Amniotic stem cell (primary cell): ENCODE results near the gene IDUA.
"Not testable (repeated sequence)": the region's sequence is repeated elsewhere in the genome, so short reads cannot be mapped to it uniquely, and the experiment has no call there.

Experiments
- DNase-seq: peaks from one replicate; lab custom pipeline; 2025; lab: John Stamatoyannopoulos, UW

IDUA gene

DNA sequence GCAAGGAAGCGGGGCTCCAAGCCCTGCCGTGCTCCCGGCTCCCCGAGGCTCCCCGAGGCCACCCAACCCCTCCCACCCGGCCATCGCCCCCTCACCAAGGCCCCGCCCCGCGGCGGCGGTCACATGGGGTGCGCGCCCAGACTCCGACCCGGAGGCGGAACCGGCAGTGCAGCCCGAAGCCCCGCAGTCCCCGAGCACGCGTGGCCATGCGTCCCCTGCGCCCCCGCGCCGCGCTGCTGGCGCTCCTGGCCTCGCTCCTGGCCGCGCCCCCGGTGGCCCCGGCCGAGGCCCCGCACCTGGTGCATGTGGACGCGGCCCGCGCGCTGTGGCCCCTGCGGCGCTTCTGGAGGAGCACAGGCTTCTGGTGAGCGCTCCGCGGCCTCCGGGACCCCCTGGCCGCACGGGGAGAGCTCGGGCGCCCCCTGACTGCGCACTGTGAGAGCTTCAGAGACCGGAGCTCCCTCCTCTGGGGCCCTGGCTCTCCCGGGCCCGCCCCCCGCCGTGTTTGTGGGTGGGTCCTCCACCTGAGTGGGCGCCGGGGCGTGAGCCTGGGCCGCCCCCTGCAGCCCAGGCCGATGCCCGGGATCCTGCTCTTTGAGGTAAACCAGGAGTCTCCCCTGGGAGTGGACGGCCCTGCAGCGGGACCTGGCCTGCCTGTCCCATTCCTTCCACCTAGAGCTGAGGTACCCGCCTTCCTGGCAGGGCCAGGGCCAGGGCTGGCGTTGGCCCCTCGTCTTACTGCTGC is at the start of gene IDUA:
TSS of gene IDUA (plus strand) at position 166 of the 745 bp plus-strand sequence. CDS start at position 207, 41 bp downstream.
- no peak for DNase-seq

DNA sequence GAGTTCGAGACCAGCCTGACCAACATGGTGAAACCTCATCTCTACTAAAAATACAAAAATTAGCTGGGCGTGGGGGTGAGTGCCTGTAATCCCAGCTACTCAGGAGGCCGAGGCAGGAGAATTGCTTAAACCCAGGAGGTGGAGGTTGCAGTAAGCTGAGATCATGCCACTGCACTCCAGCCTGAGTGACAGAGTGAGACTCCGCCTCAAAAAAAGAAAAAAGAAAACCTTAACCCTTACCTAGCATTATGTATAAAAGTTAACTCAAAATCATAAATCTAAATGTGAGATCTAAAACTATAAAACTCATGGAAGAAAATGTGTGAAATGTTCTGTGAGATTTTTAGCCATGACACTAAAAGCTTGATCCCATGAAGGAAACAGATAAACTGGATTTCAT is 47.3 kb upstream of the IDUA start:
- not testable (repeated sequence) for DNase-seq

DNA sequence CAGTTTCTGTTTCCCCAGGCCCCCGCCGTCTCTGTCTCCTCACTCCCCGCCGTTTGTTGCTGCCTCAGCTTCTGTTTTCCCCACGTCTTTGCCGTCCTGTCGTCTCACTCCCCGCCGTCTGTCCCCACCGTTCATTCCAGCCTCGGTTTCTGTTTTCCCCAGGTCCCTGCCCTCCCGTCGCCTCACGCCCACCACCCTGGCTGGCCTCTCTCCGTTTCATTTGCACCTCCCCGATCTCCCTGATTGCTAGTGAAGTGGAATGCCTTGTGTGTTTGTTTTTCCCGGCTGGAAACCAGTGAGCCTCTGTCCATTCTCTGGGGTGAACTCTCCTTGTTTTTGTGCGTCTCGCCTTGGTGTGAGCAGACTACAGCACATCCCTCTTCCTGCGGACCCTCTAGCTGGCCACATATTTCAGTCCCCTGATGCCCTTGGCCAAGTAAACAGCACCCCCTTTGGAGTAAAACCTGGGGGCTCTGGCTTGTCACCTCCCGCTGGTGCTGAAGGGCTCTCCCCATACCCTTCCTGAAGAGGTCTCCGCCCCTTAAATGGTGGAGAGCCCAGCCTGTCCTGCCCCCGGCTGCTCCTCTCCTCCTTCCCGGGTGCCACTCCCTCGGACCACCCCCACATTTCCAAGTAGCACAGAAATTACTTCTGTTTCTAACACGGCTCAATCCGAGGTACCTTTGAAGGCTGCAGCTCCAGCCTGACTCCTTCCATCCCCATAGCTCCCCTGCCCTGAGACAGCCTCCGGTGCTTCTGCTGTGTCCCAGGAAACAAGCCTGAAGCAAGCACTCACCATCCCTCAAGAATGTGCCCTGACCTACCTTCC is 41.4 kb upstream of the IDUA start:
- DNase-seq = no peak

DNA sequence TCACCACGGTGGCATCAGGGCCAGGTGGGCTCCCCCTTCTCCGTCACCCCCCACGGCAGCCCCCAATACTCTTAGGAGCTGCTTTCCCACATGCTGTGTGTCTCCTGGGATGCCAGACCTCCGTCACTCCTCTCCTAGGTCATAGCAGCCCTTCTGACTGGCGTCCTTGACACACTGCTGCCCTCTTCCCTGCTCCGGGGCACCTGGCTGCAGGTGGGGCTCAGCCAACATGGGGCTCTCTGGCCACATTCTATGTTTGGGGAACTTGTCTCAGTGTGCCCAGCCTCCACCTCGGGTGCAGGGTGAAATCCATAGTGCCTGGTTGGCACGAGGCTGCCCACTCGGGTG is 40.8 kb upstream of the IDUA start:
- no peak for DNase-seq

DNA sequence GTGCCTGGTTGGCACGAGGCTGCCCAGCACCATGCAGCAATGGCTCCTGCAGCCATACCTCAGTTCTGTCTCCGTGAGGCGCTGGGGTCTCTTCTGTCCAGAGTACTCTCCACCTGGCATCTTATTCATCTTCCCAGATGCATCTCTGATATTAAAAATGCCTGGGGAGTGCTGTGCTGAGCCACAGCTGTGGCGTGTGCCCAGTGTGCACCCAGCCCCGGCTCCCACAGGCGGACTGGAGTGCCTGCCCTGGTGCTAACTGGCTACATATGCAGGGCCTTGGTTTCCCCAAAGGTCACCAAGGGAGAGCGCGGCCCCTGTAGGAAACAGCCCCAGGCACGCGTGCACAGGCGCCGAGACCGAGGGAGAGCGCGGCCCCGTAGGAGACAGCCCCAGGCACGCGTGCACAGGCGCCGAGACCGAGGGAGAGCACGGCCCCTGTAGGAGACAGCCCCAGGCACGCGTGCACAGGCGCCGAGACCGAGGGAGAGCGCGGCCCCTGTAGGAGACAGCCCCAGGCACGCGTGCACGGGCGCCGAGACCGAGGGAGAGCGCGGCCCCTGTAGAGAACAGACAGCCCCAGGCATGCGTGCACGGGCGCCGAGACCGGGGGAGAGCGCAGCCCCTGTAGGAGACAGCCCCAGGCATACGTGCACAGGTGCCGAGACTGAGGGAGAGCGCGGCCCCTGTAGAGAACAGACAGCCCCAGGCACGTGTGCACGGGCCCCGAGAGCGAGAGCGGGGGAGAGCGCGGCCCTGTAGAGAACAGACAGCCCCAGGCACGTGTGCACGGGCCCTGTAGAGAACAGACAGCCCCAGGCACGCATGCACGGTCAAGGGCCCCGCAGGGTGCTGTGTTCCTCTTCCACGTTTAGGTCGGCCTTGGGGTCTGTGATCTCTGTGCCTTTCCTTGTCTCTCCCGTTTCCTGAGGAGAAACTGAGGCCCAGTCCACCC is 40.0 kb upstream of the IDUA start:
- no peak for DNase-seq

DNA sequence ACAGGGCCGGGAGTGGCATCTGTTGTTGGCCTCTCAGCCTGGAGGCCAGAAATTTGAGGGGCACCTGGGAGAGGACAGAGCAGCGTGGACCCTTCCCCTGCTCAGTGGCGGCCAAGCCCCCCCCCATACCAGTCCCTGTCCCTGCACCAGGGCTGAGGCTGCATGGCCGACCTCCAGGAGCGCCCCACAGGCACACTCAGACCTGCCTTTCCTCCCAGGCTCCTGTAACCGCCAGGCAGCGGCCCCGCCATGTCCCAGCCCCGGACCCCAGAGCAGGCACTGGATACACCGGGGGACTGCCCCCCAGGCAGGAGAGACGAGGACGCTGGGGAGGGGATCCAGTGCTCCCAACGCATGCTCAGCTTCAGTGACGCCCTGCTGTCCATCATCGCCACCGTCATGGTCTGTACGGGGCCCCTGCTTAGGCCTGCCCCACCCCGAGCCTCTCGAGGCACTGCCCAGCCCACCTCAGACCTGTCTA is 39.3 kb upstream of the IDUA start:
- DNase-seq = no peak

DNA sequence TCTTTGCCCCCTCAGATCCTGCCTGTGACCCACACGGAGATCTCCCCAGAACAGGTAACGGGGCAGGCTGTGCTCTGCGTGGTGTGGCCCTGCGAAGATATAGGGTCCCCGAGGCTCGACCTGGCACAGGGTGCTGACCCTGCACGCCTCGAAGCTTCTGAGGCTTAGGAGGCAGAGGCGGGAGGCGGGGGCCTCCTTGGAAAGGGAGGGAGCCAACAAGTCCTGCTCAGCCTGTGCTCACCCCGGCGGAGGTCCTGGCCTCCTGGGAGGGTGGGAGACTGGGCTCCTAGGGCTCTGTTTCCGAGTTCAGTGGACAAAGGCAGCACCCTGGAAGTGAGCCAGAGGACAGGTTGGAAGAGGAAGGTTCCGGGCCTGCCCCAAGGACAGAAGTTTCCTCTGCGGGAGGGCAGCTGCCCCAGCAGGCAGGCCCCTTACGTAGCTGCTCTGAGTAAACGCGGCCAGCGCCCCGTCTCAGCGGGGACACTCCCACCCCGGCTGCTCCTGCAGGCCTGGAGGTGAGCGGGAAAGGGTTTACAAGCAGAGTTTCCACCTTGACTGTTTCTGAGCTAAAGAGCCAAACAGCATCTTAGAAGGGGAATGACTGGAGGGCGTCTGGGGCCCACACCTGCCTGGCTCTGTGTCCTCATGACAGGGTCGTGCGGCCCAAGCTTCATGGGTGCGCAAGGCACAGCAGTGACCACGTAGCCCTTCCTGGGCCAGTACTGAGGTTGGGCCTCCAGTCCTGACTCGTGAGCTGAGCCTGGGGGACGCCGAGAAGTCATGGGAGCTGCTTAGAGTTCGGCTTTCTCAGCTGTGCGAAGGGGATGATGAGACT is 38.5 kb upstream of the IDUA start:
- no peak for DNase-seq

DNA sequence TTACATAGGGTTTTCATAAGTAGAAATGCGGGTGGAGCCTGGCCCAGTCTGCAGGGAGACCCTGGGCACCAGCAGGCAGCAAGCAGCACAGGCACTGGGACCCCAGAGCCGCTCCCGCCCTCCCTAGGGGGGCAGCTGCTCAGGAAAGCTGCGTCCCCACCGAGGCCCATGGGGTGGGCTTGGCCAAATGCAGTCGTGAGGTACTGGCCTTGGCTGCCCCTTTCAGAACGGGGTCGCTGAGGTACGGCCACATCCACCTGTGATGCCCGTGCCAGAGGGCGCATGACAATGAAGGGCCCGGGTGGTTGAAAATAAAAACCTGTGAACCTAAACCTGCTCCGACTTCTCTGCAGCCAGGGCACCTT is 37.9 kb upstream of the IDUA start:
- no peak for DNase-seq

DNA sequence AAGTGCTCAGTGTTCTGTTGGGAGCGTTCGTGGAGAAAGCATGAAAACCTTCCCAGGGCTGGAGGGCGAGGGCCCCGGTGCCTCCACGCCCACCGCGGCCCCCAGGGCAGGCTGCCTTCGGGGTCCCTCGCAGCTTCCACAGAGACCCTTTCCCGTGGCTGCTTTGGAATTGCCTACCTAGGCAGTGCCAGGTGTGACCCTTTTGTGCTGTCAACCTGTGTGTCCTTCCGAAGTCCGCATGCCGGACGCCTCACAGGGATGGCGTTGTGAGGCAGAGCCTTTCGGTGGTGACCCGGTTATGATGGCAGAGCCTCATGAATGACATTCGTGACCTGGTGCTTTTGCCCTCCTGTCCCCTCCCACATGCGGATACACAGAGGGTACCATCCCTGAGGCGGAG is 37.2 kb upstream of the IDUA start:
- no peak for DNase-seq

DNA sequence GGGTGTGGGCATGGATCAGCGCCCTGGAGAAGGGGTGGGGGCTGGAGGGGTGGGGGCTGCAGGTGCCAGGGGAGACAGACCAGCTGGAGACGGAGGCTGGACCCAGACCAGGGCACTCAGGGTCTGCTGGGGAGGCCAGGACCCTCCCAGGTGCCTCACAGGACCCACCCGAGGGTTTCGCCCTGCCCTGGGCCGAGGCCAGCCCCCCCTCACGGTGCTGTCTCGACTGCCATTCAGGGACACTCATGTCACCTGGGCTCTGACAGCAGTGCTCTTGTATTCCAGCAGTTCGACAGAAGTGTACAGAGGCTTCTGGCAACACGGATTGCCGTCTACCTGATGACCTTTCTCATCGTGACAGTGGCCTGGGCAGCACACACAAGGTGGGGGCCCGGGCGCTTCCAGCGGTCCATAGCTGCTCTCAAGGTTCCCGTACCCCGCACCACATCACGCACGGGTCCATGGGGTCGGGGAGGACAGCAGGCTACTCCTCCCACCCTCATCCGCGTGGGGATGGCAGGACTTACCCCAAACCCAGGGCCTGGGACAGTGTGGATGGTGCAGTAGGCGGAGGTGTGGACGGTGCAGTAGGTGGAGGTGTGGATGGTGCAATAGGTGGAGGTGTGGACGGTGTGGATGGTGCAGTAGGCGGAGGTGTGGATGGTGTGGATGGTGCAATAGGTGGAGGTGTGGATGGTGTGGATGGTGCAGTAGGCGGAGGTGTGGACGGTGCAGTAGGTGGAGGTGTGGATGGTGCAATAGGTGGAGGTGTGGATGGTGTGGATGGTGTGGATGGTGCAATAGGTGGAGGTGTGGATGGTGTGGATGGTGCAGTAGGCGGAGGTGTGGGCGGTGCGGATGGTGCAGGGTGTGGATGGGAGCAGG is 36.5 kb upstream of the IDUA start:
- no peak for DNase-seq

DNA sequence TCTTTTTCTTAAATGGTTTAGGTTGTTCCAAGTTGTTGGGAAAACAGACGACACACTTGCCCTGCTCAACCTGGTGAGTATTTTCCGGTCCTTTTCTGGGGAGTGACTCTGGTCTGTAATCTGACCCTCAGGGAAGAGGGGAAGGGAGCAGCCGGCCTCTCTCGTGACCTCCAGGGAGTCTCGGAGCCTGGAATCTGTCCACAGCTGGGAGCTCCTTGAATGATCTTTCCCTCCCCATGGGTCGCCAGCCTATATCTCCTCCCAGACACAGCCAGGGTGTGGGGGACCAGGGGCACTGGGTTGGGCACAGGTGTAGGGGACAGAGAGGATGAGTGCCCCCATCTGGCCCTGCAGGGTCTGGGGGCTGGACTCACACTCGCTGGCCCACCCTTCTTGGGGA is 35.7 kb upstream of the IDUA start:
- no peak for DNase-seq

DNA sequence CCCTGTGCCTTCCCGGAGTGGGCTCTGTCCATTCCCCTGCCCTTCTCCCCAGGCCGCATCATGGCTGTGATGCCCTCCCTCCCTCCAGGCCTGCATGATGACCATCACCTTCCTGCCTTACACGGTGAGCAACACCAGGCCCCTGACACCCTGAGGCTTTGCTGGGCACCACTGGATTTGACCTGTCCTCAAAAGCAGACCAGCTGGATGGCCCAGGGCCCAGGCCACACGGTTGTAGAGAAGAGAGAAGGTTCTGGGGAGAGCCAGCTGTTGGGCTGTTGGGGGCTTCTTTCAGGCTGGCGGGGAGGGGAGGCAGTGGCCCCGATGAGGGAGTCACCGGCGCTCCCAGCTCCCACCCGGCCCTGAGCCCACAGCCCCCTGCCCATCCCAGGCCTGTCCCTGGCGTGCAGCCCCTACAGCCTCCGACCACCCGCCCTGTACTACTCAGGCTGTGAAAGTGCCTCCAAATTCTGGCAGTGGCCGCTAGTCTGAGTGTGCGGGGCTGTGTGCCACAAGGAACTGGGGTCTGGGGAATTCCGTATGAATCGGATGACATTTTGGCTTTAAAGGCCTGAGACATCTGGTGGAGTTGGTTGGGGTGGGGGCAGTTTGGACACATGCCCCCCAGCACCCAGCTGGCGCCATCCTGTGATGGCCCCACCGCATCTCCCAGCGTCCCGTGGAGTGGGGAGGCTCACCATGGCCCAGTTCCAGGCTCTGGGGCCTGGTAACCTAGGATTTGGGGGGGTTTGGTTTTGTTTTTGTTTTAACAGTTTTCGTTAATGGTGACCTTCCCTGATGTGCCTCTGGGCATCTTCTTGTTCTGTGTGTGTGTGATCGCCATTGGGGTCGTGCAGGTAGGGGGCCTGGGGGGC is 35.0 kb upstream of the IDUA start:
- DNase-seq = no peak

DNA sequence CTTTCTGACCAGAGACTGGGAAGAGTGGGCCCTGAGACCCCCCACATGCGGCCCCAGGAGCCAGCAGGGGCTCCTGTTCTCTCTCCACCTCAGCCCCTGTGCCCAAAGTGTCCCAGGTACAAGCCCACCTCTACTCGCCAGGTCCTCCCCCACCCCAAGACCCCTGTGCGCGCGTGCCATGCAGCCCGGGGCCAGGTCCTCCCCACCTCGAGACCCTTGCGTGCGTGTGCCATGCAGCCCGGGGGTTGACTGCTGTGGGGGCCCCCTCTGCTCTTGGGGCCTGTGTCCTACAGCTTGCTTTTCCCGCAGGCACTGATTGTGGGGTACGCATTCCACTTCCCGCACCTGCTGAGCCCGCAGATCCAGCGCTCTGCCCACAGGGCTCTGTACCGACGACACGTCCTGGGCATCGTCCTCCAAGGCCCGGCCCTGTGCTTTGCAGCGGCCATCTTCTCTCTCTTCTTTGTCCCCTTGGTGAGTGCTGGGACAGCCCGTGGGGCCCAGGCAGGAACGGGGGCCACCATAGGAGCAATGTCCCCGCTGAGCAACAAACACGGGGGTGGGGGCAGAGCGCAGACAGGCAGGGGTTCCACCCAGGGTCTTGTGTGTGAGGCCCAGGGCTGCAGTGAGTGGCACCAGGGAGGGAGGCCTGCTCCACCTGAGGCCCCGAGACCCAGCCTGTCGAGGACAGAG is 33.8 kb upstream of the IDUA start:
- no peak for DNase-seq

DNA sequence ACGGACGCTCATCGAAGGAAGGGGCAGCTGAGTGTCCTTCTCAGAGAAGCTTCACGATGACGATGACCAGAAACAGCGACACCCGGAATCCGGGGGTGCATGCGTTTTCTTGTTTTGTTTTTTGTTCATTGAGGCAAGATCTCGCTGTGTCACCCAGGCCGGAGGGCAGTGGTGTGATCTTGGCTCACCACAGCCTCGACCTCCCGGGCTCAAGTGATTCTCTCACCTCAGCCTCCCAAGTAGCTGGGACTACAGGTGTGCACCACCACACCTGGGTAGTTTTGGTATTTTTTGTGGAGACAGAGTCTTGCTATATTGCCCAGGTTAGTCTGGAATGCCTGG is 33.3 kb upstream of the IDUA start:
- DNase-seq = no peak

DNA sequence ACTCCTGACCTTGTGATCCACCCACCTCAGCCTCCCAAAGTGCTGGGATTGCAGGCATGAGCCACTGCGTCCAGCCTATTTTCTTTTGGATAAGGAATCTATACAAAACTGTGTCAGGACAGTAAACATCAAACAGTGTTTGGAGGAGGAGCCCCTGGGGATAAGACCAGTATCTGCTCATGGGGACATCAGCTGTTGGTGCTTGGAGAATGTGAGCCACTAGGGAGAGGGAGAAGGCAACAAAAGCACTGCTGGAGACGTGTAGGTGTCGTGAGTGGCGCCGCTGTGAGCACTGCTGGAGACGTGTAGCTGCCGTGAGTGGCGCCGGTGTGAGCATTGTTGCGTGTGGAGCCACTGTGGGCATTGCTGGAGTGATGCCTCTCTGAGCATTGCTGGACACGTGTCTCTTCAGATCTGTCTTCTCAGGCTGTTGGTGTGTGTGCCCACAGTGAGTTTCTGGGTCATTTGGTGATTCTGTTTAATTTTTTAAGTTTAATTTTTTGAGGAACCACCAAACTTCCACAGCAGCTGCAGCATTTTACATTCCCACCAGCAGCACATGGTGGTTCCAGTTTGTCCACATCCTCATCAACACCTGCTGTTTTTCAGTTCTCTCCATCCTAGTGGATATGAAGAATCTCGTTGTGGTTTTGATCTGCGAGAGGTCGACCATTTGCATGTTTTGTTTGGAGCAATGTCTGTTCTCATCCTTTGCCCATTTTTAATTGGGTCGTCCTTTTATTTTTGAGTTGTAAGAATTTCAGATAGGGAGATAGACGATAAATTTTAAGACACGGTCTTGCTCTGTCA is 32.4 kb upstream of the IDUA start:
- no peak for DNase-seq

DNA sequence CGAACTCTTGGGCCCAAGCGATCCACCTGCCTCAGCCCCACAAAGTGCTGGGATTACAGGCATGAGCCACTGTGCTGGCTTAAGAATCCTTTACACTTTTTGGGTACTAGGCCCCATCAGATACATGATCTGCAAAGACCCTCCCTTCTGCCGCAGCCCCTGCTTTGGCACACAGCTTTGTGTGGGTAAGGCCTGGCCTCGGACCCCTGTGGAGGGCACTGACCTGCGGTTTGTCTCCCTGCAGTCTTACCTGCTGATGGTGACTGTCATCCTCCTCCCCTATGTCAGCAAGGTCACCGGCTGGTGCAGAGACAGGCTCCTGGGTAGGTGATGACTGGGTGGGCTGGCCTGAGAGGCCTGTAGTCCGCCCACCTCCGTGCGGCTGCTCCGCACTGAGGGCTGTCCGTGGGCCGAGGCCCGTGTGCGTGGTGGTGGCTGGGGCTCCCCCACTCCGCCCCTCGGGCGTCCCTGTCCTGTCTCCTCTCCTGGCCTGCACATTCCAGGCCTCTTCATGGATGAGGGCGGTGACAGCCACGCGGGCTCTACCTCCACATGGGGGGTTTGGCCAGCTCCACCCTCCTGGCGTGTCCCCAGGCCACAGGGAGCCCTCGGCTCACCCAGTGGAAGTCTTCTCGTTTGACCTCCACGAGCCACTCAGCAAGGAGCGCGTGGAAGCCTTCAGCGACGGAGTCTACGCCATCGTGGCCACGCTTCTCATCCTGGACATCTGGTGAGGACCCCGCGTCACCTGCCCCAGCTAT is 31.5 kb upstream of the IDUA start:
- no peak for DNase-seq

DNA sequence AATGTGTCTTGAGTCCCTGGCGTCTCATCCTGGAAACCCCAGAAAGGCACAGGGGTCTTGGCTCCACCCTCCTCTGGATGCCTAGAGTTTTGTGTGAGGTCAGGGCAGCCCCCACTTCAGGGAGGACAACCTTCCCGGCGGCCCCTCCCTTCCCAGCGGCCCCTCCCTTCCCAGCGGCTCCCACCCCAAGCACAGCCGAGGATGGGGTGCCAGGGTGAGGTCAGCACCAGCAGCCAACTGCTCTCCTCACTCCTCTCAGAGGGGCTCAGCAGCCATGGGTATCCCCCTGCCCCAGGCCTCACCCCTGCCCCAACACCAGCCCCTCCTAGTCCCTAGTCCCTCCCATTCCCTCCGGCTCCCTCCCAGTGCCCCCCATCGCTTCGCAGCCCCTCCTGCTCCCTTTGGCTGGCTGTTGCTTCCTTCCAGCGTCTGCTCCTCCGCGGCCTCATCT is 30.9 kb upstream of the IDUA start:
- DNase-seq = no peak
